Spleen (tissue), 11 donors: ENCODE measurements around the gene MAPT. TPM values are rescaled to one million over a fixed set of nuclear protein-coding genes. Genes with fewer than 3 reads are reported as not detected.
"Not testable (repeated sequence)": the region's sequence is repeated elsewhere in the genome, so short reads cannot be mapped to it uniquely, and the experiment has no call there.

Experiments used
- DNase-seq: peaks from one replicate; pipeline ENCODE4 v3.0.0-alpha.2; 2020
- H3K27ac ChIP-seq, 8 donors: fragments of 200-600 bp; sonication (generic) in 7 of 8; 1 replicate in 4 of 8; 2 replicates in 4 of 8; pipeline versions ENCODE4 v1.5.0 to v1.8.0; 2016 to 2021; ENCODE audit warnings: inconsistent platforms in 4 of 8, mild to moderate bottlenecking in 4 of 8, moderate library complexity in 1 of 8
- H3K27me3 ChIP-seq, 7 donors: fragments of 200-600 bp; sonication (generic) in 6 of 7; replicated peaks in 1 of 7; 1 replicate in 4 of 7; 2 replicates in 3 of 7; pipeline versions ENCODE4 v1.5.0 to v1.8.0; 2016 to 2021; ENCODE audit warnings: inconsistent platforms in 3 of 7, mild to moderate bottlenecking in 1 of 7
- H3K36me3 ChIP-seq, 6 donors: fragments of 200-600 bp; sonication (generic) in 5 of 6; 1 replicate in 4 of 6; 2 replicates in 2 of 6; pipeline versions ENCODE4 v1.5.0 to v1.8.0; 2016 to 2021; ENCODE audit warnings: inconsistent platforms in 2 of 6
- H3K4me1 ChIP-seq, 6 donors: fragments of 200-600 bp; sonication (generic) in 5 of 6; 1 replicate in 3 of 6; 2 replicates in 3 of 6; pipeline versions ENCODE4 v1.5.0 to v1.8.0; 2016 to 2021; ENCODE audit warnings: inconsistent platforms in 3 of 6
- H3K4me3 ChIP-seq, 8 donors: fragments of 200-600 bp; sonication (generic) in 7 of 8; 1 replicate in 4 of 8; 2 replicates in 4 of 8; pipeline versions ENCODE4 v1.5.0 to v1.8.0; 2016 to 2021; ENCODE audit warnings: inconsistent platforms in 4 of 8, mild to moderate bottlenecking in 4 of 8, moderate library complexity in 2 of 8
- H3K9me3 ChIP-seq, 8 donors: fragments of 200-600 bp; sonication (generic) in 7 of 8; 1 replicate in 4 of 8; 2 replicates in 4 of 8; pipeline versions ENCODE4 v1.5.0 to v1.8.0; 2016 to 2021; ENCODE audit warnings: inconsistent platforms in 4 of 8
- CTCF ChIP-seq, 11 experiments: fragments of 200-600 bp in 7 of 11; fragments of 450-650 bp in 4 of 11; sonication (generic) in 4 of 11; IDR thresholded peaks in 8 of 11; conservative IDR thresholded peaks in 3 of 11; 1 replicate in 7 of 11; 2 replicates in 4 of 11; pipeline versions ENCODE4 v1.4.0 to v1.8.0; 2016 to 2021; ENCODE audit warnings: antibody characterized with exemption in 11 of 11, inconsistent platforms in 4 of 11, mild to moderate bottlenecking in 1 of 11
- POLR2A ChIP-seq, 3 donors: fragments of 450-650 bp; IDR thresholded peaks; one replicate each; pipeline ENCODE4 v1.5.1; 2017; ENCODE audit warnings: antibody characterized with exemption in 3 of 3, mild to moderate bottlenecking in 1 of 3
- POLR2AphosphoS5 ChIP-seq, 3 donors: sonication (generic); formaldehyde crosslinking; IDR thresholded peaks; one replicate each; pipeline ENCODE4 v1.5.1; 2017; ENCODE audit warnings: antibody characterized with exemption in 3 of 3
- WGBS, 5 donors: extraction: QIAGEN DNeasy Blood & Tissue Kit in 3 of 5; methylation state at CpG; one replicate each; pipeline versions ENCODE4 v1.1.5 to v1.1.7; 2013 to 2018; 5-methylcytosine and 5-hydroxymethylcytosine counted together
- intact Hi-C: fragments of 100-400 bp; cut with DNase I; formaldehyde crosslinking; loops from one replicate; pipeline ENCODE4 v1.15.0; 2023; ENCODE audit warnings: low total_unique reads
- polyA plus RNA-seq, 3 donors: library from polyadenylated mRNA; stranded (reverse); fragments of 200-250 nt; gene quantifications; one replicate each; pipeline ENCODE4 v1.2.1, GENCODE V29; 2013
- total RNA-seq, 7 donors: library from RNA; depleted of rRNA in 3 of 7; stranded (reverse); fragments of >200 nt in 3 of 7; fragmentation: NEBNext Ultra II Directional in 4 of 7; extraction: Animal tissue kit (Norgen Biotek cat#: 25700) in 4 of 7; gene quantifications; one replicate each; pipeline versions ENCODE4 v1.1.0 to v1.2.1, GENCODE V29; 2016 to 2021
- donor health status: healthy with polysubstance abuse.
- donor health status: DM: no; HTN: no; CAD: no; lungs with moderate emphysema.
- donor health status: DM: no; HTN: no; CAD: no.
- donor health status: Bipolar disorder and iron deficiency.
- donor health status: healthy.
- donor health status: DM: no; HTN: no; CAD: no.
- donor health status: DM: yes; HTN: yes; CAD: no.

MAPT gene
- total and polyA plus RNA-seq, 10 donors: 0.15 to 1.6 (median 0.66) TPM

GRCh38 chr17:46002973-46003316 is 108.6 kb downstream of the MAPT start:
- H3K4me3 ChIP-seq: no peak overlapping the region
- H3K4me1 ChIP-seq: peaks cover 0 to 8% (median 2%) of the 10 kb centered on the region in 6 donors
- no peak overlapping the region for H3K27ac ChIP-seq
- WGBS, 5 donors: 65 to 82% (median 76%) methylated on average over 7 of the region's 7 CpGs
- no peaks in the 10 kb centered on the region for H3K36me3 ChIP-seq
- H3K27me3 ChIP-seq: no peaks in the 10 kb centered on the region
- no peak for TF ChIP-seq POLR2AphosphoS5 (IDR thresholded peaks at IDR 0.05)
- TF ChIP-seq POLR2A (IDR thresholded peaks at IDR 0.05): no peak
- TF ChIP-seq CTCF (IDR thresholded peaks at IDR 0.05 in 8 of 11, conservative IDR thresholded peaks at IDR 0.05 in 3 of 11): no peak
- no peak for DNase-seq
- intact Hi-C loops: loop anchor here (5.0 to 10.0 kb wide), 2 partner anchors 209 to 282 kb away; no protein-coding TSS in a partner anchor
- no peaks in the 10 kb centered on the region for H3K9me3 ChIP-seq

GRCh38 chr17:46003907-46004748 is 109.8 kb downstream of the MAPT start:
- Histone ChIP-seq H3K36me3 (no peaks in the 10 kb centered on the region), H3K9me3 (no peaks in the 10 kb centered on the region), H3K4me3 (no peak overlapping the region), H3K4me1 (peaks cover 0 to 8% (median 2%) of the 10 kb centered on the region in 6 donors), H3K27ac (no peak overlapping the region), H3K27me3 (no peaks in the 10 kb centered on the region)
- TF ChIP-seq CTCF (IDR thresholded peaks at IDR 0.05 in 8 of 11, conservative IDR thresholded peaks at IDR 0.05 in 3 of 11) (no peak), POLR2AphosphoS5 (IDR thresholded peaks at IDR 0.05) (no peak), POLR2A (IDR thresholded peaks at IDR 0.05) (no peak)
- intact Hi-C loops: loop anchor here (5.0 to 10.0 kb wide), 2 partner anchors 208 to 281 kb away; no protein-coding TSS in a partner anchor
- no peak for DNase-seq
- 41 to 67% (median 53%) methylated on average over 4 to 6 of the region's 6 CpGs for WGBS, 5 donors

GRCh38 chr17:46006082-46006481 is 111.7 kb downstream of the MAPT start:
- DNase-seq, H3K4me1 ChIP-seq, H3K4me3 ChIP-seq, H3K27me3 ChIP-seq, H3K36me3 ChIP-seq, H3K9me3 ChIP-seq, H3K27ac ChIP-seq: not testable (repeated sequence)
- intact Hi-C loops: loop anchor here (10.0 kb wide), 1 partner anchor 279 kb away; no protein-coding TSS in a partner anchor
- 89 to 100% (median 97%) methylated on average over 1 of the region's 1 CpG for WGBS, 5 donors

- intact Hi-C loops: loop anchor here (10.0 kb wide), 1 partner anchor 277 kb away; no protein-coding TSS in a partner anchor
These were observed 113.2 kb downstream of the MAPT start for GRCh38 chr17:46007461-46007965.

More at GRCh38 chr17:46007461-46007965, 113.2 kb downstream of the MAPT start:
- no peak overlapping the region for H3K4me3 ChIP-seq
- no peaks in the 10 kb centered on the region for H3K36me3 ChIP-seq
- peaks cover 0 to 6% (median 0%) of the 10 kb centered on the region in 7 donors for H3K27me3 ChIP-seq
- TF ChIP-seq POLR2A (IDR thresholded peaks at IDR 0.05): no peak
- TF ChIP-seq CTCF (IDR thresholded peaks at IDR 0.05 in 8 of 11, conservative IDR thresholded peaks at IDR 0.05 in 3 of 11): no peak
- no peak for TF ChIP-seq POLR2AphosphoS5 (IDR thresholded peaks at IDR 0.05)
- no peaks in the 10 kb centered on the region for H3K9me3 ChIP-seq
- H3K4me1 ChIP-seq: peaks cover 0 to 6% (median 1%) of the 10 kb centered on the region in 6 donors
- no peak for DNase-seq
- WGBS, 5 donors: 83 to 91% (median 88%) methylated on average over 2 of the region's 2 CpGs
- no peak overlapping the region for H3K27ac ChIP-seq
